ENCODE results near the gene STYX.

DNA sequence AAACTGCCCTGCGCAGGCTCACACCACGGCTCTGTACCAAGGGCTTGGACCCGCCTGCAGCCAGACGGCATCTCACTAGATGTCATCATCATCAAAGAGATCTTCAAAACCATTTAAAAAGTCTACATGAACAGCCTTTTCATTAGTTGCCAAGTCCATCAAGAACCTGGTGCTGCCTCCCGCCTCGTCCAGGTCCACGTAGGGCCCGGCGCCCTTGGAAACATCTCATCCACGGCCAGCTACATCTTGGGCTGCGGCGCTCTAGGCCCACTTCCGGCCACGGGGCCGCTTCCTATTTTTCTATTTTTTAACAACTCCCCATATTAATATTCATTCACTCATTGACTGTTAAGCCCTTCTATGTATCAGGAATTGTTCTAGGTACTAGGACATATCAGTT, 68.9 kb downstream of the STYX start:
- no peak for TF ChIP-seq POLR2A (IDR thresholded peaks at IDR 0.05)
- no peak for TF ChIP-seq CTCF (IDR thresholded peaks at IDR 0.05)

Measured in lower leg skin (tissue), 3 donors.